ENCODE measurements around the gene CNIH1.
A peak's percentile ranks its signal among the peaks of the same experiment; 100 is the strongest.

CNIH1 gene

DNA sequence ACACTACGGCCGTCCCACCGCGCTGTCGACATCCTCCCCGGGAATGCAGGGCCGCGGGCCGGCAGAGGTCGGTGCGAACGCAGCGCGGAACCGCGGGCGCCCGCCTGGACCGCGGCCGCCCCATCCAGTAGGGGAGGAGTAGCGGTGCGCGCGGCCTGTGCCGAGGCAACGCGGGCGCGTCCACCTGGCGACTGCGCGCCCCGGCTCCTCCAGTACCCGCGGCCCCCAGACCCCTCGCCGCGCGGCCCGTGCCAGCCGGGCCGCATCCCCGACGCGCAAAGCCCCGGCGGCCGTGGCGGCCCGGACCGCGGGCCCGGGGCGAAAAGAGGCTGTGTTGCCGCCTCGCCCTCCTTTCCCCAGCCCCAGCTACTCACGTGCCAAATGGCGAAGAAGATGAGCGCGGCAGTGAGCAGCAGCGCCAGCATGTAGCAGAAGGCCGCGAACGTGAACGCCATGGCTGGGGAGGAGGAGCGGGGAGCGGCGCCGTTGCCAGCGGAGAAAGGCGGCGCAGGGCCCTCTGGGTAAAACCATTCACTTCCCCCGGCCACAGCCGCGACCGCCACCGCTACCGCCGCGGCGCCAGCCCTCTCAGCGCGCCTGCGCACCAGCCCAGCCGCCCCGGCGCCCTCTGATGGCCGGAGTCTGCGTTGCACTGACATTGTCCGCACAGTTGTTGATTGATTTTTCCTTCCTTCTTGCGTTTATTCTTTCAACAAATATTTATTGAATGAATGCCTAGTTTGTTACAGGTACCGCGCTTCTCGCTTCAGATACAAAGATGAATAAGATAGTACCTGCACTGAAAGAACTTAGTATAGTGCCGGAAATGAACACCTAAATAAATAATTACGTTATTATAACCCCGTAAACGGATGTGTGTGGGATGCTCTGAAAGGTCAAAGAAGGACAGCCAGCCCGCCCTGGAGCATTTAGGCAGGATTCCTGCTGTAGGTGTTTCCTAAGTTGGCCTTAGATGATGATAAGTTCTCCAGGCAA, at the start of gene CNIH1:
CNIH1 (minus strand) TSS at position 502 of the 996 bp plus-strand sequence; CDS start at position 455, 47 bp downstream.
- DNase-seq: peak; percentile 28 to 70

DNA sequence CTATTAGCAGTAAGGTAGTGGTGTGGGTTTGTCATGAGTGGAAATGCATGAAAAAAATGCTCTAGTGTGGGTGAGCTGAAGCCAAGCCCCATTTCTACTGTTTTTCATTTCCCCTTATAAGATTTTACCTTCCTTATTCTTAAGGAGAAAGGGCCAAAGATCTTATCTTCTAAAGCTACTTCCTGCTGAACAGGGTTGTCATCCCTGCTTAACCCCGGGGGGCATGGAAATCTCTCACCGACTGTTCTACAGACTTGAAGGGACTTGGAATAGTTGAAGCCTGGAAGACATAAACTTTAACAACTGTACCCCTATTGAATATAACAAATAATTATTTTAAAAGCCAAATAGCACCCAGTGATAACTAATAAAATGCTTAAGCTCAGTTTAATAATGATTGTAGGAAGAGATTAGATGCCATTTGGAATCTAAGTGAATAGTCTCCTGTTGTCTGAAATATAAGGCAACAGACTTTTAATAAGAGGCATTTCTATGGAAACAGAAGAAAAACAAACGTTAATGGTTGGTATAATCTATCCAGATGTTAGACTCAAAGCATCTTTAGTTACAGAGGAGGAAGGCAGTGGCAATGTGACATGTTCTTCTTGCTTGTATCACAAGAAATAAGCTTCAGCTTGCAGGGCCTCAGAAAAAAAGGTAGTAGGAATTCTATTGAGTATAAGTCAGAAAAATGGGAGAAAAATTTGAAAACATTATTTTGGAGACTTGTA, 49.4 kb upstream of the CNIH1 start:
- no peak for DNase-seq

DNA sequence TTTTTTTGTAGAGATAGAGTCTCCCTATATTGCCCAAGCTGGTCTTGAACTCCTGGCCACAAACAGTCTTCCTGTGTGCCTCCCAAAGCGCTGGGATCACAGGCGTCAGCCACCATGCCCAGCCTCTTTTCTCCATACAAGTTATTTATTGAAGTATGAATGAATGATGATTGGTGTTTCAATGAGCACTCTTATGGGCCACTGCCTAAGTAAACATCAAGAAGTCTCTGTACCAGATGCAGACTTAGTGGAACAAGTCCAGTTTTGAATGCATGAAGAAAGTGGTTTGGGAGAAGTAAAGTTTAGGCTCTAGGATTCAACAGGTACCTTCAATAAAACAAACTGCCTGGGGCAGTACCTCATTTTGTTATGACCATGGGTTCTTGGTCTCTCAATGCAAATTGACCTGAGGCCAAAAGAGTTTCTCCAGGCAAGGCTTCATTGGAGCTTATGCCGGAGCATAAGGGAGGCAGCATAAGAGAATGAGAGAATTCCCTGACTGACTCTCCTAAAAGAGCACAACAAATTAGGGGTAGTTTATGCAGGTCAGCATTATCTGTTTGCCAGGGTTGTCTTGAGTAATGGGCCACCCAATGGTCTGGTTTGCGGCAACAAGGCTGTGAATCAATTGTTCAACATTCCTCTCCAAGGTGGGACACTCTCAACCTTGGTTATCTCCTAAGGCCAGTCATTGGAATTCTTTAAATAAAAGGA, 48.7 kb upstream of the CNIH1 start:
- no peak for DNase-seq

DNA sequence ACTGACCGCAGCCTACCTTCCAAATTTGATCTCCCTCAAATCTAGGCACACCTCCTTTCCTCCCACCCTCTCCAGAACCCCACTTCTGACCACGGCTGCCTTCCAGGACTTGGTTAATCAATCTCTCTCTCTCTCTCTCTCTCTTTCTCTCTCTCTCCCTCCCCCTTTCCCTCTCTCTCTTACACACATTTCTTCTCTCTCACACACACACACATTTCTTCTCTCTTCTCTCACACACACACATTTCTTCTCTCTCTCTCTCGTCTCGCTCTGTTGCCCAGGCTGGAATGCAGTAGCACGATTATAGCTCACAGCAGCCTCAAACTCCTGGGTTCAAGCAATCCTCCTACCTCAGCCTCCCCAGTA, 48.1 kb upstream of the CNIH1 start:
- no peak for DNase-seq

DNA sequence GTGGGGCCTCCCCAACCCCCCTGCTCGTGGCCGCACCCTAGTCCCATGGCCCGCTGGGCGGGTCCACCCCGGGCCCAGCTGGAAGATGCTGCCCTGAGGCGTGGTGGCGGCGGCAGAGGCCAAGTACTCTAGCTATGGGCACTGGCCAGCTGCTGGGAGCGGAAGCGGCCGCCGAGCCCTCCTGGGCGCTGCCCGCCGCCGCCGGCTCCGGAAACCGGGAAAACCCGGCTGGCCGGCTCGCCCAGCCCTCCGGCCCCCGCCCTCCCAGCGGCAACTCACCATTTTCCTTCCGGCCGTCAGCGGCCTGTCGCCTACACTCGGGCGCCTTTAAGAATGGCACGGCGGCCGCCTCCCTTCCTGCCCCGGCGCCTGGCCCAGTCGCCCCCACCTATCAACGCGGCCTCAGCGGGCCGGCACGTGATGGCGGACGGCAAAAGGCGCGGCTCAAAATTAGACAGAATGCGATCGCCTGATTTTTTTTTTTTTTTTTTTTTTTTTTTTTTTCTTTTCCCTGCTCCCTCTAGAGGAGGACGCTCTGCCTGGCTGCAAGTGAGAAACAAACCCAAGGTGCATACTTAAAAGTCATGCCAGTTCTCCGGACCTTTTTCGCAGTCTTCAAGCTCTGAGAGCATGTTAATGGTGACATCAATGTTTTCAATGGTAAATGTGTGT, 47.6 kb upstream of the CNIH1 start, which contains the start of gene GMFB:
GMFB (minus strand) TSS at position 335 of the 672 bp plus-strand sequence; CDS start at position 282, 53 bp downstream.
- DNase-seq: peak; percentile 28 to 58

DNA sequence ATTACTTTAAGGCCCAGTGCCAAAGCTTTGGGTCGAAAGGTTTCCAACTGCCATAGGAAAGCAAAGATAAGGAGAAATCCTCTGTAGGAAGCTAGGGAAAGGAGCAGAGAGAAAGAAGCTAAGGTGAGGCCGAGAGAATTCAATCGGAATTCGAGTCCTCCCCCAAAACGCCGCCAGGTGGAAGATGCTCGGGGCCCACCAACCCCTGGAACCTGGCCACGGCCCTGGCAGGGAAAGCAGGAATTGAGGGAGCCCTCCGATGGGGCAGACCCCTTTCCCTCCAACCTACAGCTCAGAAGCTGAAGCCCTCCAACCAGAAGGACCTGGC, 47.1 kb upstream of the CNIH1 start:
- no peak for DNase-seq

DNA sequence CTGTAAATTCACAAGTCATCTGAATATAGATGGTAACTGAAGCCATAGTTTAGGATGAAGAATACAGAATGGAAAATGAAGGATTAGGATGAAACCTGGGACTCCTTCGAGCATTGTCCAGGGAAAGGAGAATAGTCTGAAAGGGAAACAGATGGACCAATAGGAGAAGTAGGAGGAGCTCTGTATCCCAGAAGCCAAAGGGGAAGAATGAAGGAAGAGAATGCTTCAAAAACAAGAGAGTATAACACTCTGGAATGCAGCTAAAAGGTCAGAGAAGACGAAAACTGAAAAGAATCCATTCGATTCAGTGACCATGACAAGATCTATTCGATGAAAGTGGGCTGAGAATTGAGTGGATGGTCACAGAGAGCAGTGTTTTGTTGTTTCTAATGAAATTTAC, 46.6 kb upstream of the CNIH1 start:
- no peak for DNase-seq

DNA sequence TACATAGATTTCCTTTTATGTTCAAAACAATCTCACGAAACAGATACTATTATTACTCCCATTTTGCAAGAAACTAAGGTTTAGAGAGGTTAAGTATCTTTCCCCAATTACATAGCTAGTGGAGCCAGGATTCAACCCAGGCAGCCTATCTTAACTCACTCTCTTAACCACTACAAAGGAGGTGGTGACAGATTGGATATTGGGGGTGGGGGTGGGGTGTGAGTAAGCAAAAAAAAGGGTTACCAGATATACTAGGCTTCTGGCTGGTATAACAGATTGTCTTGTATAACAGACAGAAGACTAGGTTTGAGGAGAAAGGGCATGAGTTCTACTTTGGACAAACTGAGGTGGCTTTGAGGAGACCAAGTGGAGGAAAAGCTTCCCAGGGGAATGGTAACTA, 45.5 kb upstream of the CNIH1 start:
- DNase-seq: no peak

DNA sequence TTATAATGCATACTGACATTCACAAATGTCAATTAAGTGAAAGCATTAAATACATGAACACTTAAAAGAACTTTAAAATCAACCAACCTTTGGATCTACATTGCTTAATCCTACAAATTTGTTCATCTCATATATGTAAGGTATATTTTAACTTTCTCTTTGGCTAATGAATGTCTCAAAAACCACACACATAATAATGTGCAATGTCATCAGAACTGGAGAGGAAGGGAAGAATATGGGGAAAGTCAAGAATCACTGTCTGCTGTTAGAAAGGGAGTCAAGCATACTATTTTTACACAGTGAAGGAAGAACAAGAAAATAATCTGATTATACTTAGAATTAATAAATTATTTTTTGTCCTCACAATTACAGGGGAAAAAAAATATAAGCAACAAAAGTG, 42.7 kb upstream of the CNIH1 start:
- no peak for DNase-seq

DNA sequence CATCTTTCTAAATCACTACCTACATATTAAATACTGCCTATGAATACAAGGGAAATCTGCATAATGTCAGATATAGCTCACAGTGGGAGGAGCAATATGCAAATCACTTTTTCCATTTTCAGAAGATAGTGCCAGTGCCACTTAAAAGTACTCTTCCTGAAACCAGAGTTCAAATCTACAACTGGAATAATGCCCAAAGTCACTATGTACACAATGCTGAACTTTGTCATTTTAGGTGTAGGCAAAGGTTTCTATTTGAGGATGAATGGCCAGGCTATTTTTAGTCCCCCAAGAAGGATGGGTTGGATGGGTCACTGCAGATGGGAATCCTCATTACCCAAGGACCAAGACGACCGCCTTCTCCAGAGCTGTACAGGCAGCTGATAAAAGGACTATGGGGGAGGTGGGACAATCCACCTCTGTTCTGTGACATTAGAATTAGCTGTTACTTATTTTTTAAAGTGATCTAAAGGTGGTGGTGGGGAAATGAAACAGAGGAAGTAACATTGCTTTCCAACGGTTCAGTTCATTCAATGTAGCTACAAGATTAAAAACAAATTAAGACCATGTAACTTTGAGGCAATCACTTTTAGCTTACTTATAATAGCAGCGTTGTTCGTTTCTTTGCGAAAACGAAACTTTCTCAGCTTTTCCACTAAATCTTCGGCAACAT, 42.0 kb upstream of the CNIH1 start:
- DNase-seq: no peak

DNA sequence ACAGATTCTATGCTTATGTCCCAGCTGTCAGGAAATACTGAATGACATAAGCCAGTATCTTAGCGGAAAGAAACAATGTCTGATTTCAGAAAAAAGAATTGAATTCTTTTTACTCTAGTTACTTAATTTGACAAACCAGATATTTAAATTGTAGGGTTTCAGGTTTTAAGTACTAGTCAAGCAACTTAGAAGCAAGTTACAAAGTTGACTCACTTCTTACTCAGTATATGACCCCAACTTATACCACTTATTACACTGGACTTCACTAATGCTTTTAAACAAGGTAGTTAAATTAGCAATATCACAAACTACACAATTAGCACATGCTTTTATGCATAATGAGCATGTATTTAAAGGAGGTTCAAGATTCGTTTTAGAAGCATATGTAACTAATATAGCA, 40.5 kb upstream of the CNIH1 start:
- DNase-seq: no peak

DNA sequence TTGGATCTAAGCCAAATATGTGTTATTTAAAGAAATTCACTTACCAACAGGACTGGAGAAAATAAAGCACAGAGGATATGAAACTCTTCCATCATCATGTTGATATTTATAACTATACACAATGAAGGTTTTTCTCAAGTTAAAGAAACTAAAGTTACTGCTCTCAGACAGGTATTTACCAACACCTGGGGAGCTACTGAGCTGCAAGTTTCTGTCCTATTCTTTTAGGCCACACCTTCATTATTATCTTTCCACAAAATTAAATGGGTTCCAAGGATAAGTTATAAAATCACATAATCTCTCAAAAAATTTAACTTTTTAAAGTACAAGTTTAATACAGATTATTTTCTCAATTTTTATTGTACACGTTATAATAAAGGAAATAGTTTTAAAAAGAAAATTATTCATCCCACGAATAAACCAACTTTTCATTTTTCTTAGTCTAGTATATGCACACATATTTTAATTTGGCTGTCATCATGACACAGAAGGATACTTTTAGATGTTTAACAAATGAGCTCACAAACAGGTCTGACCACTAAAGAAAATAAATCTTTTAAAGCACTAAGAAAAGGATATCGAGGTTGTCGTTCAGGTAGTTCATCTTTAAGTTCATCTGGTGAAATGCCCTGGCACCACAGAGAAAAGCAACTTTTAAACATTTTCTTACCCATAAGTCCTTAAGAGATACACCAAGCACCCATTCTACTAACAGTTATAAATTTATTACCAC, 39.8 kb upstream of the CNIH1 start:
- DNase-seq: no peak

DNA sequence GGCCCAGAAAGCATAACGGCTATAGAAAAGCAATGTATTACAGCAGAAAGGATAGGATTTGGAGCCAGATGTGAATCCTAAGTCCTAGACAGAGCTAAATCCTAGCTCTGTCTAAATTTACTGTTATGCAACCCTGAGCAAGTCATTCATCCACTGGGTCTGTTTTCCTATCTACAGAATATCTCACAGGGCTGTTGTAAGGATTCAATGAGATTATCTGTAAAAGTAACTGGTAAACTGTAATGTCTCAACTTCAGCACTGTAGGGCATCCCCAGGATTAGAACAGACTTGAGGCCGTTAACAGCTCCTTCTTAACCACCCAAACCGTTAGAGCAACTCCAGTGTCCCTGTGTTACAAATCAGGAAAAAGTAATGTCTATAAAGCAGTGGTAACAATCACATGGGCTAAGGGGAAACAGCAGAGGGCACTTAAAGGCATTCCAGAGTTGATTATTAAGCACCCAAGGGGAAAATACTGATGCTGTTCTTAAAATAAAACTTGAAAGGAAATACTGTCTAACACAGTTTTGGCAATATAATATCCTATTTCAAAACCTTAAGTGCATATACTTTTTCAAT, 37.6 kb upstream of the CNIH1 start:
- DNase-seq: no peak

DNA sequence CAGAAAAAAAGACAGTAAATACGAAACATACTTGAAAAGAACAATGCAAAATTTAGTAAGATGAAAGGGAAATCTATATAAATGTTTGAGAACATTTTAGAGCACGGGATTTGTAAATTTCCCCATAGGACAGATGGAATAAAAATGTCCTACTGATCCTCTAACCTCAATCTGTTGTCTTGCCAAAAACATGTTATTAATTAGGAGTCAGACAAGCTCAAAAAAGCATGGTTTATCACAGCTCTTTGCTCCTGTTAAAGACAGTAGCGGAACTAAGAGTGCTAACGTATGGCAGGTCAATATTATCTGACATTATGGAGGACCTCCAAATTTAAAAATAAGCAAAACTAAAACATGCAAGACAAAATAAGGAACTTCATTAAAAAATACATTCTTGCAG, 34.7 kb upstream of the CNIH1 start:
- no peak for DNase-seq

DNA sequence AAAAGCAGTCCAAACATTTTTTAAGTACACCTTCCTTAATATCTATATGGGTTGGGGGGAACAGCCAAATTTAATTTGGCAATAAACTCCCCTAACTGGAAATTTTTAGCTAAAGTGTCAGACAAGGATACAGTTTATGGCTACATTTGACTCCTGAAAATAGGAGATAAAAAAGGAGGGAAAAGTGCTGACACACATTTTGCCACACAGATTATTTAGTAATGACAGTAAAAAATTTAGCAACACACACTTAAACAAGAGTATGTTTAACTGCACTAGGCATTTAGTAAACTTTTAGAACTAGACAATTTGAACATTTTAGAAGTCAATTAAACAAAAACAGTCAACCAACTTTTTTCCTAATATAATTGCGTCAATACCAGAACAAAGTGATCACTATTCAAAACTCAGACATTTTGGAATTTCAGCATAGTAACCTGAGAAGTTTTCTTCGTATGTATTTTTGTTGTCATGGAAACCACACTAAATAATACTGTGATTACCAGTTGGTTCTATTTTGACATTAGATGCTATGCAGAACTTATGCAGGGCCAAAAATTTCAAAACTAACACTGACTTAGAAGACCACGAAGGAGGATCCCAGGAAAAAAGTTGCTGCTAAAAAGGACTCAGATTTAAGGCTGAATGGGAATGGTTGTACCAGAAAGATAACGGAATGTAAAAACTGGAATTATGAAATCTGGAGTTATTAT, 34.2 kb upstream of the CNIH1 start:
- DNase-seq: no peak

DNA sequence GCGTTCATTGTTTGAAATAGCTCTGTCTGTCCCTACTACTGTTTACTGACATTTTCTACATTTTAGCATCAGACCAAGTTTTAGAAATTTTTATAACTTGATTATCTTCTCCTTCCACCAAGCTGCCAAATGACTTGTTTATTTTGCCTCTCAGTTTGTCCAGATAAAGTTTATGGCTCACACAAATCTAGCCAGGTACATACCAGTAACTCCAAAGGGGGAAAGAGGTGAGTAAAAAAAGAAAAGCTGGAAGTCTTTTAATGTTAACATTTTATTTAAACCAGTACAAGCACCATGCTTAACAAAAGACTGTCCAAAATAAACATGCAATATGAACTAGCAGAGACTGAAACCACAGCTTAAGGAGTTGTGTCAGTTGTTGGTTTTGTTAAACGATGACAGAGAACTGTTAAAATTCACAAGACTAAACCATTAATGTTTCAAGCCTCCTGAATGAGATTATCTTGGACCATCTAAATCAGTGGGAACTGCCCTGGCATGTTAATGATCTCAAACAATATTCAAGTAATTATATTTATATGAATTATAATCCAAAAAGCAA, 33.1 kb upstream of the CNIH1 start:
- no peak for DNase-seq

DNA sequence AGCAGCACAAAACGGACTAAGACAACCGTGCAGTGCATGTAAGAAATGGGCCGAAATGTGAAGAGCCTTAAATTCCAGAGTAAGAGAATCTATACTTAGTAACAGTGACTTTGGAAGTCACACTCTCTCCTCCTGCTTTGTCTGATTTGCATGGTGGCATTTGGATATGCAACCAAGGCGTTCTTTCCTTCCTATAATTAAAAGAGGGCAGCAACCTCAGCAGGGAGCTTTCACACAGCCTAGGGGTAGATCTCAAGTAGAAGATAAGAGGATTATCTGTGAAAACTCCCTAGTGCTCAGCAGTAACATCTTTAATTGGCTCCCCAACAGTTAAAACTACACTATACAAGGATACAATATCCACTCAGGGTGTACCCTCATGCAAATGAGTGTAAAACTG, 31.1 kb upstream of the CNIH1 start:
- DNase-seq: no peak

DNA sequence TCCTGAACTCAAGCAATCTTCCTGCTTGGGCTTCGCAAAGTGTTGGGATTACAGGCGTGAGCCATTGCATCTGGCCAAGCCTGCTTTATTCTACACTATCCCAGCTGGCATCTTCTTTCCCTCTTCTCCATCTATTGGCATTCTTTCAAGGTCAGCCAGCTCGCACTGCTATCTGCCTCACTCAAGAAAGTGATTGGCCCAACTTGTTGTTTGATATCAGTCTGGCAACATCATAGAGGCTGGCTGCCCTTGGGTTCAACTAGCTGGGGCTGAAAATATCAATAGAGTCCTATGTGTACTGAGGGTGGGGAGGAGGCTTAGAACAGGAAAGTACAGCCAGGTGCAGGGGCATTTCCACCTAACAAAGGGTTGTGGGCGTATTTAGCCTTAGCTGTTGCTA, 30.5 kb upstream of the CNIH1 start:
- no peak for DNase-seq

DNA sequence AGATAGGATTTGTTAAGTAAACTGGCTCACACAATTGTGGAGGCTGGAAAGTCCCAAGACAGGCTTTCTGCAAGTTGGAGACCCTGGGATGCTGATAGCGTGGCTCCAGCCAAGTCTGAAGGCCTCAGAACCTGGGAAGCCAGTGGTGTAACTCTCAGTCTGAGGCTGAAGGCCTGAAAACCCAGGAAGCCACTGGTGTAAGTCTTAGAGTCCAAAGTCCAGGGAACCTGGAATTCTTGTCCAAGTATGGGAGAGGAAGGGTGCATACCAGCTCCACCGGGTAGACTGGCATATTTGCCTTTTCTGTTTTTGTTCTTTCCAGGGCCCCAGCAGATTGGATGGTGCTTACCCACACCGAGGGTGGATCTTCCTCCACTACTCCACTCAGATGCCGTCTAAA, 29.5 kb upstream of the CNIH1 start:
- DNase-seq: no peak

DNA sequence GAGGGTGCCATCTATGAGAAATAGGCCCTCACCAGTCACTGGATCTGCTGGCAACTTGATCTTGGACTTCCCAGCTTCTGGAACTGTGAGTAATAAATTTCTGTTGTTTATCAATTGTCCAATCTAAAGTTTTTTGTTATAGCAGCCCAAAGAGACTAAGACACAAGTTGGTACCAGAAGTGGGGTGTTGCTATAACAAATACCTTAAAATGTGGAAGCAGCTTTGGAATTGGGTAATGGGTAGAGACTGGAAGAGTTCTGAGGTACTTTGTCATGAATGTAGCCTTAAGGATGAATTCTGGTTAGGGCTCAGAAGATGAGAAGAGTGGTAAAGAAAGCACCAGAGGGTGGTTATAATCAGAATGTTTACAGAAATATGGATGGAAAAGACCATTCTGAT, 26.1 kb upstream of the CNIH1 start:
- no peak for DNase-seq

Measured in cerebellar nuclear complex (tissue), 1 donor.